NCI-H526 treated with DMSO at 0.1 percent for 48 hours (cell line): ENCODE measurements around the gene GRM8.

ENCODE experiments used
- DNase-seq: peaks from one replicate; lab custom pipeline; 2025; lab: John Stamatoyannopoulos, UW

The GRM8 gene

DNA sequence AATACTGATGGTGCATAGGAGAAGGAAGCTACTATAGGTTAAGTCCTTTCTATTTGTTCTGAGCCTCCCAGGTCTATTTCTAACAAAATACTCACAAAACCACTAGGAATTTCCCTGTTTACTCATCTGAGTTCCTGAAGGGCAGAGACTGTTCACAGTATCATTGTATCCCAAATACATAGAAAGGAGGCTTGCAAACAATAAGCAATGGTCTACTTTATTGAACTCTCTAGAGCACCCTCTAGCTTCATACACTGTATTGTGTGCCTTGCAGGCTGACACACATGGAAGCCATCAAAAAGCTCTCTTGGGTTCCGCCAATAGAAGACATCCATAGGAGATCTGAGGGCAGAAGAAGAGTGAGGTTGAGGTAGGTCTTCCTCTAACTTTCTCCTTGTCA is 826.1 kb downstream of the GRM8 start:
- DNase-seq: no peak

DNA sequence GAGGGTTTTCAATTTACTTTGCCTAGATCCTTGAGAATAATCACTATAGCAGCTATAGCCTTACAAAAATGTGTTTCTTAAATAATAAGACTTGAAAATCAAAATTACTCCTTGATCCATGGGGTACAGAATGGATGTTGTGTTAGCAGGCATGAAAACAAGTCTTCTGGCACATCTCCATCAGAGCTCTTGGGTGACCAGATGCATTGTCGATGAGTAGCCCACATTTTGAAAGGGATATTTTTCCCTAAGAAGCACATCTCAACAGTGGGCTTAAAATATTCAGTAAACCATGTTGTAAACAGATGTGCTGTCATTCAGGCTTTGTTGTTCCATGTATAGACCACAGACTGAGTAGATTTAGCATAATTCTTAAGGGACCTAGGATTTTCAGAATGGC is 827.8 kb downstream of the GRM8 start:
- no peak for DNase-seq

DNA sequence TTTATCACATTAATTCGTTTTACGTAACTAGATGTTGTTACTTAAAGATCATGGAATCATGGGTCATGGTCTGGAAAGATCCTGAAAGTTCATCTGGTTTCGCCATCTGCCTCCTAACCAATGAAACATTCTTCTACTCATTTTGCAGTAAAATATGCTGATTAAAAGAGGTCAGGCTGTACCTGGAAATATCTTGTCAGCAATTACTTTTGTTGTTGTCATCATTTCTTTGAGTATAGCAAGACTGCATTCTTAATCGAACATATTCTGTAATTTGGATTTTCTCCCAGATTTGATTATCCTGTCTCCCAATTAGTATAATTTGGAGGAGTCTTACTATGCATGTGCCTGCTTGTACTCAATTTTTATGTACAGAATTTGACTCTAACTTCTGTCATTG is 833.7 kb downstream of the GRM8 start:
- no peak for DNase-seq

DNA sequence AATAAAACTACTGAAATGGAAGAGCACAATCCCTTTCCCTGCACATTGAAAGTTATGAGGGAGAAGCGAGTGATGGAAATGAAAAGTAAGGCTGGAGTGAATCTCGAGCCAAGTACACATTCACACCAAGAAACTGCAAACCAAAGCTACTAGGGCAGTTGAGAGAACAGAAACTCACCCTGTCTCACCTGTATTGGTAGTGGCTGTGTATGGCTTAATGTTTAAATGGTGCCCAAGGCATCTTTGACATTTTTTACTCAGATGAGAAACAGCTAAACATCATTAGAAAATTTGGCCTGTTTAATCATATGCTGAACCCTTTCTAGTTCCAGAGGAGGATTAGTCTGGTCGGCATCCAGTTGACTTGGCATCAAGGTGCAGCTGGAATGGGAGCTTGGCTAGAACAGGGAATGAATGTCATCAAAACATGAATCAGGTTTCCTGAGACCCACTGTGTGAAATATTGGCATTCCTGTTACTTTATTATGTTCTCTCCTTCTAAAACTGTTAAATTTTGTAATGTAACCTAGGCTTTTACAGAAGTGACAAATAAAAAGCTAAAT is 840.8 kb downstream of the GRM8 start:
- DNase-seq: no peak

DNA sequence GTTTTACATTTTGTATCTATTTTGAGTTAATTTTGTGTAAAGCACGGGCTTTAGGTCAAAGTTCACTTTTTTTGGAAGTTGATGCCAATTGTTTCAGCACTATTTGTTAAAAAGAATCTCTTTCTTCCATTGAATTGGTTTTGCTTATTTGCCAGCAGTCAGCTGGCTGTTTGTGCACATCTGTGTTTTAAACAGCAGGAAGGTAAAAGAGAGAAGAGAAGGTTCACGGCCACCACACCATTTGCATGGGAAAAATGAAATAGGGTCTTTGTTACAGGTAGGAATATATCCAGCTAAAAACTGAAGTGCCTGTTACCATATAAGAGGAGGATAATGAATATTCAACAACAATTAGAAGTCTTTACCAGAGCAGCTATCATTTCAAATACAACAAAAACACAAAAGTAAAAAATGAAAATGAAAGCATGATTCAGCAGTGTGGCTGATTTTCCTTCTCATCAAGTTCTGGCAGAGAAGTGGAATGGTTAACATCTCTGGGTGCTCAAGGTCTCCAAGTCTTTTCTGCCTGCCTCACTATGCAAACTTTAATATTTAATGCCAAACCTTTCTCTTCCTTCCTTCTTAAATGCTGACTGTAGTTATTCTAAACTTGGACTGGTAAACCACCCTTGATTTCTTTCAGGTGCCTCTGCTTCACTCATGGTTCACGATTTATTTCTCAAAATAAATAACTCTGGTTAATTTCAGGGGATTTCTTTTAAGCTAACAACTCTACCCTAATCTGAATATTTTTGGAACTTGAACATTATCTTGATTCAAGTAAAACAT is 841.5 kb downstream of the GRM8 start:
- DNase-seq: peak; percentile 77

DNA sequence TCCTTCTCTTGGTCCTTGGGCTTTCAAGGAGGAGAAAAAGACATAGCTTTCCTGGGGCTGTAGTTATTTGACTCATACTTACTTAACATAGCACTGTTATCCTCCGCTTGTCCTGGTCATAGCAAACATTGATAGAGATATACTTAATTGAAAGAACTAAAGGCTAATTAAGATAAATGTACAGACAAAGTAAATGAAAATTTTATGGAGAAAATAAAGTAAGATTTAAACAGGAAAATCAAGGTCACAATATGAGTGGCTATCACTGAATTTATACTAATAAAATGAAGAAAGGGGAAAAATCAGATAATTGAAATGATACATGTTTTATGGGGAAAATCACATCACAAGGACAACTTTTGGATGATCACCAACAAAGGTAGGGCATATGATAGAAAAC is 849.7 kb downstream of the GRM8 start:
- DNase-seq: no peak

DNA sequence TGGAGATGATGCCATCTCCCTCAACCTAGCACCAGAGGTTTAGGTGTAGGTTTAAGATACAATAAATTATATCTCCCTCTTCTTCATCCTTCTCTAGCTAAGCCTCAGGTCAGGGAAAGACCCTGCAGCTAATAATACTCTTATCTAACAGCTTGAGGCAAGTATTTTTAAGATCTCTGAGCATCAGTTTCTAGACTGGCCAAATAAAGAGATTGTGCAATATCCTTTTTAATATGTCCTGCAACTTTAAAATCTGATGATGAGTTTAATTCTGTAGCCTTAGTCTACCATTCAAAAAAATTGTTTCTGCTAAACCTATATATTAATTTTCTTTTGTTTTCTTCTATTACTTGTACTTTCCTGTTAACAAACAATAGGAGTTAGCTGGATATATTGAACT is 850.8 kb downstream of the GRM8 start:
- DNase-seq: no peak

DNA sequence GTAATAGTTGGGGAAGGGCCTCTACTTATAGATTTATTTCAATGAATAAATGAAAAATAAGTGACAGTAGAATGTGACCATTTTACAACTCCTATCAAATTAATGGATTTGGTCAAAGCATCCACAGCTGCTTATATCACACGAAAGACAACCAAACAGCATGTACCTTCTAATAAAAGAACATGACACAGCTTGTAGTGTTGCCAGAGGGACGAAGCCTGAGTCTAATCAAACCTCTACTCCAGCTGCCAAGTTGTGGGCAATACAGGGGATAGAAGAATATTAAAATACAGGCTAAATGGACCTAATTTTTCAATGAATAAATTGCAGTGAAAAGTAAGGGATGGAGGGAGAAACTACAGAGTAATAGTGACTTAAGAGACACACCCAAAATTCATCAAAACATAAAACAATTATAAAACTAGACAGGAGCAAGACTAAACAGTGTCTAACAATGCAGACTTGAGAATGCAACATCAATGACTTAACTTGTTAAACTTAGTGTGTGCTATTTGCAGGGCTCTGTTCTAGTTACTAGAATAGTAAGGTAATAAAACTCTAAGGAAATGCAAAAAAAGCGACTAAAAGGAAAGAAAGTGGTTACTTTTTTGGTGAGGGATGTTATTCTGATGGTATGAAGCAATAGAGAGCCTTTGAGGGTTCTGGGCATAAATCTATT is 853.8 kb downstream of the GRM8 start:
- no peak for DNase-seq

DNA sequence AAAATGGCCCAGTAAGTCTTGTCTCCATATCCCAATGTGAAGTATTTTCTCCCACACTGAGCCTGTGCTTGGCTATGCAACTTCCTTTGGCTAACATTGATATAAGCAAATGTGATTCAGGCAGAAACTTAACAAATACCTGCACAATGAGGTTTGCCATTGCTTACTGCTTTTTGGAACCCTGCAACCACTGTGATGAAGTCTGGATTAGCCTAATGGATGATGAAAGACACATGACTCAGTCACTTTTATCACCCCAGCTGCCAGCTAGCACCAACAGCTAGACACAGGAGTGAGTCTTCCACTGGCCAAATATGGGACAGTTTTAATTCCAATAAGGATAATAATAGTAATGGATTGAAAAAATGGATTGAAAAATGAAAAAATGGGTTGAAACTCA is 854.5 kb downstream of the GRM8 start:
- DNase-seq: no peak

DNA sequence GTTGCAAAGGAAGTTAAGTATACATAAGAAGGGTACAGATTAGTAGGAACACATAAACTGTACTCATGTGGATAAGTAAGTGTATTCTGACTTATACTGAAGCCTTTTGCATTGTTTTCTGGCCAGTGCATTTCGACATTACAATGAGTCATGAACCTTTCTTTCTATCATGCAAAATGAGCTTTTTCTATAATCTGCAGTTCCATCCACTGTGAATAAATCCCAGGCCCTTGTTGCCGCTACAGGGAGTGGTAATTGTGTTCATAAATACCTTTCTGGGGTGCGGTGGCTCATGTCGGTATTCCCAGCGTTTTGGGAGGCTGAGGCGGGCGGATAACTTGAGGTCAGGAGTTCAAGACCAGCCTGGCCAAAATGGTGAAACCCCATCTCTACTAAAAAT is 858.3 kb downstream of the GRM8 start:
- DNase-seq: no peak
